Measurements from ENCODE around the gene LHX3.
"Not testable (repeated sequence)": the region's sequence is repeated elsewhere in the genome, so short reads cannot be mapped to it uniquely, and the experiment has no call there.

LHX3 gene

GRCh38 chr9:136151848-136152542 lies 52.9 kb downstream of the LHX3 start:
- DNase-seq: no peak

GRCh38 chr9:136151214-136151804 lies 53.6 kb downstream of the LHX3 start:
- DNase-seq: no peak

DNA sequence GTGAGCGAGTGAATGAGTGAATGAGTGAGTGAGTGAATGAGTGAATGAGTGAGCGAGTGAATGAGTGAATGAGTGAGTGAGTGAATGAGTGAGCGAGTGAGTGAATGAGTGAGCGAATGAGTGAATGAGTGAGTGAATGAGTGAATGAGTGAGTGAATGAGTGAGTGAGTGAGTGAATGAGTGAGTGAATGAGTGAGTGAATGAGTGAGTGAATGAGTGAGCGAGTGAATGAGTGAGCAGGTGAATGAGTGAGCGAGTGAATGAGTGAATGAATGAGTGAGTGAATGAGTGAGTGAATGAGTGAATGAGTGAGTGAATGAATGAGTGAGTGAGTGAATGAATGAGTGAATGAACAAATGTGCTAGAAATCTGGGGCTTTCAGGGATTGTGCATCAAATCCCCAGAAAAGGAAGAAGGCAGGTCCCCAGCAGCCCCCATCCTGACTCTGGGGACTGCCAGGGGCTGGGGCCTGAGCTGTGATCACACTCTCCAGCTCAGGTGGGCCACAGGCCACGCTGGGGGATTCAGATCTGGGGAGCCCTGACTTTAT lies 54.2 kb downstream of the LHX3 start:
- DNase-seq: not testable (repeated sequence)

GRCh38 chr9:136149853-136150252 lies 55.1 kb downstream of the LHX3 start:
- no peak for DNase-seq

GRCh38 chr9:136149337-136149736 lies 55.6 kb downstream of the LHX3 start:
- DNase-seq: no peak

DNA sequence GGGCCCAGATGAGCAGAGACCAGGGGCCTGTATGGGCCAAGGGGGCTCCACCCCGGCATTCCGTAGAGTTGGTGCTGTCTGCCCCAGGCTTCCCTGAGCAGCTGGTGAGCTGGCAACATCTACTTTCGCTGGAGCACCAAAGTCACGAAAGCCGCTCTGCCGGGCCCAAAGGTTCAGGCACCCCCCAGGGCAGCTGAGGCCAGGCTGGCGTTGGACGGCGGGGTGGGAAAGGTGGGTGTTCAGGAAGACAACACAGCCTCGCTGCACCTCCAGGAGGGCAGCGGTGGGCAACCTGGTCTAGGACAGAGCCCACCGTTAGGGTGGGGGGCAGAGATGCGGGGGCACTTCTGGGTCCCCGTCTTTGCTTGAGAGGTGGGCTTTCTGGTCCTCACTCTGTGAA lies 56.2 kb downstream of the LHX3 start:
- no peak for DNase-seq

- no peak for DNase-seq
Observed at GRCh38 chr9:136147890-136148714, 56.8 kb downstream of the LHX3 start.

DNA sequence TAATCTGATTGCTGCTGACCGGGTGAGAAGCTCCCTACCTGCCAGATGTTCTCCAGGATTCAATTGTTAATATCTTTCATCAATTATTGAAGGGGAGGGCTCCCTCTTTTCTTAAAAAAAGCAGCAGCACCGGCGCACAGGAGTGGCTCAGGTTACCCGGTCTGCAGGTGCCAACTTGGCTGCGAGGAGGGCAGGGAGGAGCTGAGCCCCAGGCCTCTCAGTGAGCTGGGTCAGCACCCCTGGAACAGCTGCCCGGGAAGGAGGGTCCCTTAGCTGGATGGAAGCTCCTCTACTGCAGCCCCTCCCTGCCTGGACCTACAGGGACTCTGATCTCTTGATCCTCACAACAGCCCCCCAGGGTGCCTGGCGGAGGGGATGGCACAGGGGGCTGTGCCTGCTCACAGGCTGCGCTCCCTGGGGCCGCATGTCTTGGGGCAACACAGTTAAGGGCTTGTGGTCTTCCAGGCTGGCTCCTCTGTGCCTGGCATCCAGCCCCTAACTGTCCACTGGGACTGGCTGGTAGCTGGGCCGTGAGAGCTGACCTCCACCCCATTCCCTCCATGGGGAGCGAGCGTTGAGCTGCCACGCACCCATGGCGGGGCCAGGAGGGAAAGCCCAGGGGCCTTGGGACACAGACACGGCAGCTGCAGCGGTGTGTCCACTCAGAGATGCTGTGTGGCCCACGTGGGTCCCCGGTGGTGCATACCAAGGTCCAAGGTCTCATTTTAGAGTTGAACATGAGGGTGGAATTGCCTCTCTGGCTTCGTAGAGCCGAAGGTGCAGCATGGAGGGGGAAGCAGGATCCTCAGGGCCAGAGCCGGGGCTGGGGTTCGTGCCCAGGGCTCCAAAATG lies 57.7 kb downstream of the LHX3 start:
- DNase-seq: no peak

Data from NCI-H1694 treated with DMSO at 0.1 percent for 48 hours (cell line).